C4-2B (cell line): ENCODE measurements around the gene DCDC2C.

Experiments used
- ZFX ChIP-seq: fragments of 450-650 bp; IDR thresholded peaks from 2 replicates; pipeline ENCODE4 v1.6.1; 2017
- TF ChIP-seq, protein P1 (sequence below): fragments of 450-650 bp; conservative IDR thresholded peaks from 2 replicates; pipeline ENCODE4 v1.5.1; 2017; ENCODE audit warnings: mild to moderate bottlenecking

GRCh38 chr2:3741867-3742602 is 38.7 kb downstream of the DCDC2C start:
- TF ChIP-seq, protein P1, sequence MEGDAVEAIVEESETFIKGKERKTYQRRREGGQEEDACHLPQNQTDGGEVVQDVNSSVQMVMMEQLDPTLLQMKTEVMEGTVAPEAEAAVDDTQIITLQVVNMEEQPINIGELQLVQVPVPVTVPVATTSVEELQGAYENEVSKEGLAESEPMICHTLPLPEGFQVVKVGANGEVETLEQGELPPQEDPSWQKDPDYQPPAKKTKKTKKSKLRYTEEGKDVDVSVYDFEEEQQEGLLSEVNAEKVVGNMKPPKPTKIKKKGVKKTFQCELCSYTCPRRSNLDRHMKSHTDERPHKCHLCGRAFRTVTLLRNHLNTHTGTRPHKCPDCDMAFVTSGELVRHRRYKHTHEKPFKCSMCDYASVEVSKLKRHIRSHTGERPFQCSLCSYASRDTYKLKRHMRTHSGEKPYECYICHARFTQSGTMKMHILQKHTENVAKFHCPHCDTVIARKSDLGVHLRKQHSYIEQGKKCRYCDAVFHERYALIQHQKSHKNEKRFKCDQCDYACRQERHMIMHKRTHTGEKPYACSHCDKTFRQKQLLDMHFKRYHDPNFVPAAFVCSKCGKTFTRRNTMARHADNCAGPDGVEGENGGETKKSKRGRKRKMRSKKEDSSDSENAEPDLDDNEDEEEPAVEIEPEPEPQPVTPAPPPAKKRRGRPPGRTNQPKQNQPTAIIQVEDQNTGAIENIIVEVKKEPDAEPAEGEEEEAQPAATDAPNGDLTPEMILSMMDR, result no peak
- no peak for TF ChIP-seq ZFX
